CD14-positive monocyte (primary cell): ENCODE results near the gene CACNA2D2. TPM values are rescaled to one million over a fixed set of nuclear protein-coding genes. Genes with fewer than 3 reads are reported as not detected.
A peak's percentile ranks its signal among the peaks of the same experiment; 100 is the strongest.
"Not testable (repeated sequence)": the region's sequence is repeated elsewhere in the genome, so short reads cannot be mapped to it uniquely, and the experiment has no call there.

ENCODE experiments used
- DNase-seq, 3 donors: peaks; one replicate each; pipeline ENCODE4 v3.0.0-alpha.2; 2011 to 2022
- H2AFZ ChIP-seq: 2 replicates; pipeline ENCODE4 v1.6.0; 2012; ENCODE audit warnings: mild to moderate bottlenecking, low read depth, low read length, inconsistent platforms; ENCODE audit not compliant: insufficient read depth, poor library complexity, severe bottlenecking
- H3K27ac ChIP-seq, 2 donors: 1 replicate in 1 of 2; 2 replicates in 1 of 2; pipeline ENCODE4 v1.5.1; 2012 to 2013; ENCODE audit warnings: low read length in 2 of 2, control low read depth in 1 of 2, inconsistent platforms in 1 of 2, low read depth in 1 of 2, mild to moderate bottlenecking in 1 of 2
- H3K27me3 ChIP-seq, 2 donors: one replicate each; pipeline versions ENCODE4 v1.6.0 to v1.6.1; 2011 to 2013; ENCODE audit warnings: low read length in 2 of 2; ENCODE audit not compliant: control insufficient read depth in 2 of 2, insufficient read depth in 2 of 2
- H3K36me3 ChIP-seq, 2 donors: replicated peaks in 1 of 2; 1 replicate in 1 of 2; 2 replicates in 1 of 2; pipeline versions ENCODE4 v1.5.1 to v1.6.1; 2012 to 2013; ENCODE audit warnings: low read length in 2 of 2, control low read depth in 1 of 2, inconsistent platforms in 1 of 2, mild to moderate bottlenecking in 1 of 2; ENCODE audit not compliant: insufficient read depth in 2 of 2, control insufficient read depth in 1 of 2
- H3K4me1 ChIP-seq, 2 donors: 1 replicate in 1 of 2; 2 replicates in 1 of 2; pipeline versions ENCODE4 v1.5.1 to v1.6.1; 2012 to 2013; ENCODE audit warnings: low read length in 2 of 2, control low read depth in 1 of 2, inconsistent platforms in 1 of 2, mild to moderate bottlenecking in 1 of 2, moderate library complexity in 1 of 2; ENCODE audit not compliant: insufficient read depth in 2 of 2, control insufficient read depth in 1 of 2
- H3K4me2 ChIP-seq: replicated peaks from 2 replicates; pipeline ENCODE3; 2012; ENCODE audit warnings: low read length, moderate library complexity, mild to moderate bottlenecking; ENCODE audit not compliant: poor library complexity, severe bottlenecking; ENCODE audit errors: extremely low read depth
- H3K4me3 ChIP-seq, 3 experiments: fragments of 200-600 bp in 1 of 3; sonication (generic) in 1 of 3; replicated peaks in 1 of 3; 1 replicate in 2 of 3; 2 replicates in 1 of 3; pipeline ENCODE4 v1.5.1; 2011 to 2013; ENCODE audit warnings: low read length in 3 of 3, mild to moderate bottlenecking in 3 of 3, control low read depth in 2 of 3, low read depth in 2 of 3, inconsistent platforms in 1 of 3, moderate library complexity in 1 of 3
- H3K79me2 ChIP-seq: 2 replicates; pipeline ENCODE4 v1.6.0; 2012; ENCODE audit warnings: mild to moderate bottlenecking, control low read depth, inconsistent platforms, low read length, moderate library complexity; ENCODE audit not compliant: insufficient read depth
- H3K9ac ChIP-seq: 2 replicates; pipeline ENCODE4 v1.6.0; 2017; ENCODE audit warnings: low read length, mild to moderate bottlenecking; ENCODE audit not compliant: insufficient read depth, poor library complexity, severe bottlenecking
- H3K9me3 ChIP-seq, 2 donors: replicated peaks in 1 of 2; 1 replicate in 1 of 2; 2 replicates in 1 of 2; pipeline versions ENCODE4 v1.5.1 to v1.6.1; 2012 to 2013; ENCODE audit warnings: low read length in 2 of 2, control low read depth in 1 of 2; ENCODE audit not compliant: control insufficient read depth in 1 of 2, insufficient read depth in 1 of 2
- H4K20me1 ChIP-seq: 2 replicates; pipeline ENCODE4 v1.6.0; 2012; ENCODE audit warnings: mild to moderate bottlenecking, low read length, control low read depth, moderate library complexity; ENCODE audit not compliant: insufficient read depth
- H3K27ac Mint-ChIP-seq, 7 donors: one replicate each; pipeline ENCODE4 v1.8.0; 2020; ENCODE audit warnings: mild to moderate bottlenecking in 7 of 7, mixed read lengths in 7 of 7, moderate library complexity in 6 of 7, inconsistent platforms in 2 of 7
- H3K27me3 Mint-ChIP-seq, 3 donors: one replicate each; pipeline ENCODE4 v1.8.0; 2021 to 2022; ENCODE audit warnings: low read depth in 3 of 3, mild to moderate bottlenecking in 3 of 3, mixed read lengths in 3 of 3, moderate library complexity in 3 of 3, inconsistent platforms in 1 of 3
- H3K36me3 Mint-ChIP-seq, 2 donors: one replicate each; pipeline ENCODE4 v1.8.0; 2020; ENCODE audit warnings: mixed read lengths in 2 of 2, inconsistent platforms in 1 of 2, mild to moderate bottlenecking in 1 of 2
- H3K4me1 Mint-ChIP-seq: one replicate; pipeline ENCODE4 v1.8.0; 2020; ENCODE audit warnings: mild to moderate bottlenecking, mixed read lengths
- H3K4me3 Mint-ChIP-seq, 2 donors: one replicate each; pipeline ENCODE4 v1.8.0; 2020; ENCODE audit warnings: mild to moderate bottlenecking in 2 of 2, mixed read lengths in 2 of 2, moderate library complexity in 1 of 2
- H3K9me3 Mint-ChIP-seq, 7 donors: one replicate each; pipeline ENCODE4 v1.8.0; 2020 to 2022; ENCODE audit warnings: mixed read lengths in 7 of 7, mild to moderate bottlenecking in 6 of 7, moderate library complexity in 6 of 7, inconsistent platforms in 2 of 7
- CTCF ChIP-seq: fragments of 200-600 bp; IDR thresholded peaks from one replicate; pipeline ENCODE4 v1.8.0; 2022; ENCODE audit warnings: antibody characterized with exemption, mild to moderate bottlenecking
- WGBS: methylation state at CpG from one replicate; pipeline ENCODE4 v1.1.5; 2013; ENCODE audit warnings: missing lambda C conversion rate; ENCODE audit not compliant: insufficient coverage; 5-methylcytosine and 5-hydroxymethylcytosine counted together
- intact Hi-C, 2 donors: fragments of 100-400 bp; cut with micrococcal nuclease; formaldehyde crosslinking; loops; one replicate each; pipeline versions ENCODE4 v1.15.0 to v1.15.1; 2023
- polyA plus RNA-seq, 3 donors: library from polyadenylated mRNA; depleted of rRNA in 1 of 3; unstranded in 2 of 3; stranded (reverse) in 1 of 3; fragments of 300-500 nt in 2 of 3; fragments of >200 nt in 1 of 3; fragmentation: Illumina TruSeq in 2 of 3; gene quantifications; 1 replicate in 2 of 3; 2 replicates in 1 of 3; pipeline ENCODE4 v1.2.3, GENCODE V29; 2012 to 2021

CACNA2D2 gene
- polyA plus RNA-seq, 3 donors: 0.09 to 0.16 TPM; not detected in 1

DNA sequence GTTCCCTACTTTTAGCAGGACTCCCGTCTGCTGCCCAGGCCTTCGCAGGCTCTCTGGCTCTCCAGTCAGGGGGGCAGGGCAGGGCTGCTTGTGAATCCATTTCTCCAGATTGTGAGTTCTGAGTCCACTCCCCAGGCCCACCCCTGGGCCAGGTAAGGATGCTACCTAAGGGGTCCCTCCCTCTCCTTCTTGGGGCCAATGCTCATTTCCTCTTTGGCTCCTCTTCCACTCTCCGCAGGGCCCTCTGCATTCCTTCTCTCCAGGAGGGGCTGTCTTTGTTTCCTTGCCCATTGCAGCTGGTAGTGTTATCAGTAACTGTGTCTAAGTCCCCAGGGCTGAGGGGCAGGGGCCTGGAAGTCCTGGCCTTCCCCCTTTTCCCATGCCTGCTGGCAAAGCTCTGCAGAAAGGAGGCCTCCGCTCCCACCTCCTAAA, 13.0 kb upstream of the CACNA2D2 start:
- no peak for DNase-seq
- Histone ChIP-seq H3K4me1 (peaks cover 16% of the 10 kb centered on the region in 2 donors), H3K4me3 (no peak overlapping the region), H3K27me3 (peaks cover 0 to 2% of the 10 kb centered on the region in 2 donors), H4K20me1 (no peaks in the 10 kb centered on the region), H3K4me2 (peak overlapping the region; percentile 71), H2AFZ (peak overlapping the region; percentile 80), H3K36me3 (no peaks in the 10 kb centered on the region), H3K79me2 (no peaks in the 10 kb centered on the region), H3K27ac (no peak overlapping the region), H3K9ac (peak overlapping the region; percentile 19), H3K9me3 (no peaks in the 10 kb centered on the region)
- no peaks in the 10 kb centered on the region for H3K9me3 Mint-ChIP-seq
- peaks cover 5 to 10% (median 8%) of the 10 kb centered on the region in 3 donors for H3K27me3 Mint-ChIP-seq
- H3K4me3 Mint-ChIP-seq: no peak overlapping the region
- WGBS: 95% methylated on average over 3 of the region's 4 CpGs
- peak overlapping the region in 1 of 7 donors; percentile 8 for H3K27ac Mint-ChIP-seq
- intact Hi-C loops: no loop called here
- H3K4me1 Mint-ChIP-seq: peaks cover 23% of the 10 kb centered on the region
- no peak for TF ChIP-seq CTCF
- no peaks in the 10 kb centered on the region for H3K36me3 Mint-ChIP-seq

DNA sequence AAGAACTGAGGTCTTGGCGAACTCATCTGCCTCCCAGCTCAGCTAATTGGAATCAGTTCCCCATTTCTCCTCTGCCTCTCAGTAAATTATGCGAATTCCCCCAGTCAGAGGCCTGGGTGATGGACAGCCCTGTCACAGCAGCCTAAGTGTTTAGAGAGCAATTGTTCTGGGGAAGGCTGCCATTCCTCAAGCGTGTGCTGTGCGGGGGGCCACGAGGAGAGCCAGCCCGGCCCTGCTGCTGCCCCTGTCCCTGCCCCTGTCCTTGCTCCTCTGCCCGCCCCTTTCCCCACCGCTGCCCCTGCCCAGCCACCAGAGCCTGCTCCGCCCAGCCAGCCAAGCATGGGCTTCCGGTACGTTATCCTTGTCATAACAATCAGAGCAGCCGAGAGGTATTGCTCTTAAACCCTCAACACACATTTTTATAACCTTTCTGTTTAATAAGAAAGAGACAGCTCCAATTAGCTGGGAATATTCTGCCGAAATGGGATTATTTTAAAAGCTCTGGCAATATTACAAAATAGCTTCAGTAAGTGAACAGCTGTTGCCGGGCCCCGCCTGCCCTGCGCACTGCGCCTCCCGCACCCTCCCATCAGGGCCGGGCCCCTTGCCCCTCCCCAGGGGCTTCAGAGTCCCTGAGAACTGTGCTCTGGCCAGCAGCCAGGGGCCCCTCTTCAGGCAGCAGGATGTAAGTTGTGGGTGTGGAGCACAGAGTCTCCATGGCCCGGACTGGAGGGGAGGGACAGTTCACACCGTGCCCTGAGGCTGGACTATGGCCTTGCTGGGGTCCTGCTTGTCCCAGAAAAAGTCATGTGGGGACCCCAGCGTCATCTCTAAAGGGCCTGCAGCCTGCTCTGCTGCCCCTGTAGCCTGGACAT, 12.4 kb upstream of the CACNA2D2 start:
- H3K4me2 ChIP-seq: peak overlapping the region; percentile 71
- H3K27me3 ChIP-seq: peaks cover 0 to 2% of the 10 kb centered on the region in 2 donors
- Mint-ChIP-seq H3K36me3 (no peaks in the 10 kb centered on the region), H3K4me3 (peak overlapping the region; percentile 63 to 75), H3K27me3 (peaks cover 8 to 9% (median 8%) of the 10 kb centered on the region in 3 donors), H3K27ac (no peak overlapping the region), H3K9me3 (no peaks in the 10 kb centered on the region), H3K4me1 (peaks cover 23% of the 10 kb centered on the region)
- WGBS: 2% methylated on average over 13 of the region's 22 CpGs
- intact Hi-C loops: no loop called here
- peak overlapping the region; percentile 19 for H3K9ac ChIP-seq
- H3K36me3 ChIP-seq: no peaks in the 10 kb centered on the region
- no peak for TF ChIP-seq CTCF
- no peaks in the 10 kb centered on the region for H4K20me1 ChIP-seq
- H3K79me2 ChIP-seq: no peaks in the 10 kb centered on the region
- no peaks in the 10 kb centered on the region for H3K9me3 ChIP-seq
- no peak overlapping the region for H3K27ac ChIP-seq
- peak; percentile 33 to 54 (median 35) for DNase-seq
- H3K4me1 ChIP-seq: peaks cover 16% of the 10 kb centered on the region in 2 donors
- H3K4me3 ChIP-seq: peak overlapping the region in 1 of 3 experiments; percentile 54
- peak overlapping the region; percentile 80 for H2AFZ ChIP-seq

DNA sequence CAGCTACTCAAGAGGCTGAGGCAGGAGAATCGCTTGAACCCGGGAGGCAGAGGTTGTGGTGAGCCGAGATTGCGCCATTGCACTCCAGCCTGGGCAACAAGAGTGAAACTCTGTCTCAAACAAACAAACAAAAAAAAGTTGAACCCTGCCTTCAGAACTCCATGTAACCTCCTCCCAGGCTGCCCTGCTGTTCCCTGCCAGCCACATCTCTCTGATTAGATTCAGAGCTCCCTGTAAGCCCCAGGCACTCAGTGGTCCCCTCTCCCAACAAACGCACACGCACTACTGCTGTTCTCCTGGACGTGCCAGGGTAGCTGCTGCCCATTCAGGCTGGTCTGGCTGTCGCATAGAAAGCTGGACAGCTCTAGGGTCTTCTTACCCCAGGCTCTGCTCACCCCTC, 9.5 kb upstream of the CACNA2D2 start:
- H3K27ac ChIP-seq, H3K9me3 Mint-ChIP-seq, H3K36me3 ChIP-seq, DNase-seq, H4K20me1 ChIP-seq, H3K9me3 ChIP-seq, H3K36me3 Mint-ChIP-seq, H3K79me2 ChIP-seq, H2AFZ ChIP-seq, H3K4me3 Mint-ChIP-seq, intact Hi-C loops, H3K27me3 ChIP-seq, H3K9ac ChIP-seq, H3K27ac Mint-ChIP-seq, H3K4me3 ChIP-seq, H3K4me2 ChIP-seq: not testable (repeated sequence)
- H3K4me1 Mint-ChIP-seq: peaks cover 19% of the 10 kb centered on the region
- peaks cover 16% of the 10 kb centered on the region in 2 donors for H3K4me1 ChIP-seq
- peaks cover 3 to 17% (median 6%) of the 10 kb centered on the region in 3 donors for H3K27me3 Mint-ChIP-seq
- 71% methylated on average over 8 of the region's 8 CpGs for WGBS
